NCI-H526 treated with DMSO at 0.1 percent for 48 hours (cell line): ENCODE measurements around the gene EED.

Experiments used
- DNase-seq: peaks from one replicate; lab custom pipeline; 2025; lab: John Stamatoyannopoulos, UW

The EED gene

GRCh38 chr11:86244522-86245368 is at the start of gene EED:
Gene EED (plus strand): TSS chr11:86244753. CDS start chr11:86245230, 477 bp downstream.
- DNase-seq: peak; percentile 98

GRCh38 chr11:86194998-86195397 is 49.6 kb upstream of the EED start:
- DNase-seq: no peak

GRCh38 chr11:86196085-86196696 is 48.4 kb upstream of the EED start:
- DNase-seq: no peak

GRCh38 chr11:86196913-86197312 is 47.6 kb upstream of the EED start:
- no peak for DNase-seq

GRCh38 chr11:86197448-86197847 is 47.1 kb upstream of the EED start:
- DNase-seq: no peak

- no peak for DNase-seq
Measured at GRCh38 chr11:86198139-86198538, 46.4 kb upstream of the EED start.

GRCh38 chr11:86199354-86199753 is 45.2 kb upstream of the EED start:
- DNase-seq: no peak

GRCh38 chr11:86201371-86201884 is 43.1 kb upstream of the EED start:
- DNase-seq: no peak

GRCh38 chr11:86202013-86202336 is 42.6 kb upstream of the EED start:
- no peak for DNase-seq

GRCh38 chr11:86204356-86204755 is 40.2 kb upstream of the EED start:
- DNase-seq: no peak

- DNase-seq: no peak
Measured at GRCh38 chr11:86205421-86206336, 38.9 kb upstream of the EED start.

- DNase-seq: no peak
Measured at GRCh38 chr11:86206337-86206695, 38.2 kb upstream of the EED start.

- no peak for DNase-seq
Measured at GRCh38 chr11:86207413-86207812, 37.1 kb upstream of the EED start.

- DNase-seq: no peak
Measured at GRCh38 chr11:86208572-86208971, 36.0 kb upstream of the EED start.

- no peak for DNase-seq
Measured at GRCh38 chr11:86209806-86210657, 34.5 kb upstream of the EED start.

- no peak for DNase-seq
Measured at GRCh38 chr11:86210898-86211297, 33.7 kb upstream of the EED start.

- no peak for DNase-seq
Measured at GRCh38 chr11:86211619-86212018, 32.9 kb upstream of the EED start.

- no peak for DNase-seq
Measured at GRCh38 chr11:86212019-86212611, 32.4 kb upstream of the EED start.

- DNase-seq: no peak
Measured at GRCh38 chr11:86214710-86215109, 29.8 kb upstream of the EED start.

- peak; percentile 73 for DNase-seq
Measured at GRCh38 chr11:86218125-86219084, 26.1 kb upstream of the EED start.
